C4-2B (cell line): Measurements from ENCODE around the gene CLDN4.

Experiments used
- ZFX ChIP-seq: fragments of 450-650 bp; IDR thresholded peaks from 2 replicates; pipeline ENCODE4 v1.6.1; 2017
- TF ChIP-seq, protein P1 (sequence below): fragments of 450-650 bp; conservative IDR thresholded peaks from 2 replicates; pipeline ENCODE4 v1.5.1; 2017; ENCODE audit warnings: mild to moderate bottlenecking

DNA sequence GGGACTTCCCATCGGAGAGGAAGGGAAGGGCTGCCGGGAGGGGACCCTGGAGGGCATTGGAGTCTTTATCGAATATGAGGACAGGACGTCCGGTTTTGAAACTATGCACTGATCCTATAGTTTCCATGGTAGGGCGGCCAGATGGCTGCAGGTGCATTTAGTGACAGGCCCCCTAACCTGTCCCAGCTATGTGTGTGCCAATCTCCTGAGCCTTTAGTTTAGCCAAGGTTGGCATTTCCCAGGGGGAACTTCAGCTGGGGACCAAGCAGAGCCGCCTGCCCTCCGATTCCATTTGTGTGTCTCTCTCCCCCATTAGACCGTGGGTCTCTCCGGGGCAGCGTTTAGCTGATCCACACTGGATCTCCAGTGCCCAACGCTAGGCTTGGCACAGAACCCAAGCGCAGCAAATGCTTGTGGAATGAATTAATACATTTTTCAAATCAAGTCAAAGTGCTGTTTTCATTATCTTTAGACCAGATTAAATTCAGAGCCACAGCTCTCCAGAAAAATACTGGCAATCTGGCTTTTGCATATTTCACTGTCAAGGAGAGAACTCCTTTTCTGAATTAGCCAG lies 50.0 kb downstream of the CLDN4 start:
- TF ChIP-seq, protein P1, sequence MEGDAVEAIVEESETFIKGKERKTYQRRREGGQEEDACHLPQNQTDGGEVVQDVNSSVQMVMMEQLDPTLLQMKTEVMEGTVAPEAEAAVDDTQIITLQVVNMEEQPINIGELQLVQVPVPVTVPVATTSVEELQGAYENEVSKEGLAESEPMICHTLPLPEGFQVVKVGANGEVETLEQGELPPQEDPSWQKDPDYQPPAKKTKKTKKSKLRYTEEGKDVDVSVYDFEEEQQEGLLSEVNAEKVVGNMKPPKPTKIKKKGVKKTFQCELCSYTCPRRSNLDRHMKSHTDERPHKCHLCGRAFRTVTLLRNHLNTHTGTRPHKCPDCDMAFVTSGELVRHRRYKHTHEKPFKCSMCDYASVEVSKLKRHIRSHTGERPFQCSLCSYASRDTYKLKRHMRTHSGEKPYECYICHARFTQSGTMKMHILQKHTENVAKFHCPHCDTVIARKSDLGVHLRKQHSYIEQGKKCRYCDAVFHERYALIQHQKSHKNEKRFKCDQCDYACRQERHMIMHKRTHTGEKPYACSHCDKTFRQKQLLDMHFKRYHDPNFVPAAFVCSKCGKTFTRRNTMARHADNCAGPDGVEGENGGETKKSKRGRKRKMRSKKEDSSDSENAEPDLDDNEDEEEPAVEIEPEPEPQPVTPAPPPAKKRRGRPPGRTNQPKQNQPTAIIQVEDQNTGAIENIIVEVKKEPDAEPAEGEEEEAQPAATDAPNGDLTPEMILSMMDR, result no peak
- TF ChIP-seq ZFX, result no peak
